HepG2 (cell line): ENCODE measurements around the gene EFS. TPM values are rescaled to one million over a fixed set of nuclear protein-coding genes. Genes with fewer than 3 reads are reported as not detected.
A peak's percentile ranks its signal among the peaks of the same experiment; 100 is the strongest.

Experiments used
- ATF5 ChIP-seq: sonication (generic); formaldehyde crosslinking; IDR thresholded peaks from 2 replicates; pipeline ENCODE4 v1.4.0; 2020; ENCODE audit warnings: mild to moderate bottlenecking, low read depth, missing genetic modification reagents
- CREB1 ChIP-seq, 2 experiments: fragments of 450-650 bp in 1 of 2; IDR thresholded peaks; 2 replicates each; pipeline ENCODE4 v1.6.1; 2016 to 2017; ENCODE audit warnings: control low read depth in 1 of 2, mild to moderate bottlenecking in 1 of 2, missing compliant biosample characterization in 1 of 2, missing genetic modification characterization in 1 of 2
- CREB3 ChIP-seq: sonication (generic); formaldehyde crosslinking; IDR thresholded peaks from 2 replicates; pipeline ENCODE4 v1.5.0; 2020; ENCODE audit warnings: missing genetic modification reagents
- CTCF ChIP-seq: sonication (generic); formaldehyde crosslinking; IDR thresholded peaks from 2 replicates; pipeline ENCODE4 v1.5.0; 2020; ENCODE audit warnings: mild to moderate bottlenecking, missing genetic modification reagents, moderate library complexity
- EEA1 ChIP-seq: sonication (generic); formaldehyde crosslinking; IDR thresholded peaks from 2 replicates; pipeline ENCODE4 v1.5.1; 2020; ENCODE audit warnings: mild to moderate bottlenecking, missing genetic modification reagents, borderline replicate concordance
- FOXP1 ChIP-seq, 2 experiments: fragments of 450-650 bp in 1 of 2; IDR thresholded peaks; 2 replicates each; pipeline ENCODE4 v1.6.1; 2017 to 2018; ENCODE audit warnings: antibody characterized with exemption in 1 of 2
- HBP1 ChIP-seq: IDR thresholded peaks from 2 replicates; pipeline ENCODE4 v1.6.1; 2016; ENCODE audit warnings: low read depth, control low read depth
- MIXL1 ChIP-seq: IDR thresholded peaks from 2 replicates; pipeline ENCODE4 v1.6.1; 2016
- PCBP2 ChIP-seq: fragments of 200-400 bp; formaldehyde crosslinking; optimal IDR thresholded peaks from 2 replicates; pipeline ENCODE3; 2018; ENCODE audit warnings: low read length, low read depth; ENCODE audit not compliant: poor library complexity, severe bottlenecking
- PHF5A ChIP-seq: IDR thresholded peaks from one replicate; pipeline ENCODE4 v1.6.1; 2018; ENCODE audit warnings: low read depth, missing genetic modification reagents; ENCODE audit not compliant: unreplicated experiment
- PRDM4 ChIP-seq: sonication (generic); formaldehyde crosslinking; IDR thresholded peaks from 2 replicates; pipeline ENCODE4 v1.9.0; 2021; ENCODE audit warnings: missing genetic modification reagents, borderline replicate concordance
- ZBED4 ChIP-seq: sonication (generic); formaldehyde crosslinking; IDR thresholded peaks from 2 replicates; pipeline ENCODE4 v1.4.0; 2020; ENCODE audit warnings: missing genetic modification reagents, borderline replicate concordance
- ZNF503 ChIP-seq: sonication (generic); formaldehyde crosslinking; IDR thresholded peaks from 2 replicates; pipeline ENCODE4 v1.4.0; 2020; ENCODE audit warnings: missing genetic modification reagents
- ZNF746 ChIP-seq: sonication (generic); formaldehyde crosslinking; IDR thresholded peaks from 2 replicates; pipeline ENCODE4 v1.8.0; 2022; ENCODE audit warnings: mild to moderate bottlenecking, missing genetic modification reagents
- polyA plus RNA-seq, 8 experiments: library from polyadenylated mRNA; depleted of rRNA in 3 of 8; stranded (reverse) in 7 of 8; unstranded in 1 of 8; fragments of >200 nt; fragmentation: Illumina TruSeq in 4 of 8; extraction: Trizol in 4 of 8; gene quantifications; 2 replicates each; pipeline versions ENCODE4 v1.2.1 to v1.2.3, GENCODE V29; 2011 to 2016; ENCODE audit warnings: low read depth in 4 of 8, missing spikeins in 1 of 8, mixed read lengths in 1 of 8; ENCODE audit not compliant: insufficient read depth in 1 of 8
- total RNA-seq, 5 experiments: library from RNA; depleted of rRNA; stranded (reverse); fragments of >200 nt; fragmentation: Illumina TruSeq; extraction: Trizol; gene quantifications; 2 replicates each; pipeline ENCODE4 v1.2.3, GENCODE V29; 2016; ENCODE audit warnings: low read depth in 1 of 5

Gene EFS
- total and polyA plus RNA-seq, 2 of the 13 experiments (the other 11 are each of a cell fraction or from before 2014, with no cell fraction given) = not detected

GRCh38 chr14:23306412-23307145 is 58.4 kb downstream of the EFS start, which contains the start of gene BCL2L2 (continued):
- TF ChIP-seq ZBED4 (CRISPR knock-in tag) (peak; percentile 94), ATF5 (CRISPR knock-in tag) (no peak), PRDM4 (CRISPR knock-in tag) (no peak), MIXL1 (CRISPR knock-in tag) (peak; percentile 77), ZNF503 (CRISPR knock-in tag) (0 out of 2 replicates have a peak, but pooled peaks have one; percentile 77), PCBP2 (peak; percentile 100), CREB3 (CRISPR knock-in tag) (no peak), PHF5A (CRISPR knock-in tag) (peak; percentile 99), CTCF (CRISPR knock-in tag) (peak; percentile 54), CREB1 (IDR thresholded peaks at IDR 0.05) (peak; percentile 99), CREB1 (CRISPR knock-in tag; IDR thresholded peaks at IDR 0.05) (no peak), EEA1 (CRISPR knock-in tag) (peak; percentile 76; the same call in 1 of the 2 replicates), ZNF746 (CRISPR knock-in tag) (no peak), FOXP1 (IDR thresholded peaks at IDR 0.05) (no peak), FOXP1 (CRISPR knock-in tag; IDR thresholded peaks at IDR 0.05) (peak; percentile 62), HBP1 (peak; percentile 92)
